Mesenchymal stem cell (in vitro differentiated cells and primary cell): ENCODE data around the gene ERBB3.

ENCODE experiments used
- DNase-seq: peaks from one replicate; pipeline ENCODE4 v3.0.0-alpha.2; 2013
- H2AFZ ChIP-seq: one replicate; pipeline ENCODE4 v1.6.1; 2013; ENCODE audit warnings: low read depth, mild to moderate bottlenecking, control low read depth, inconsistent platforms, low read length, moderate library complexity
- H2AK5ac ChIP-seq: 2 replicates; pipeline ENCODE4 v1.6.1; 2013; ENCODE audit warnings: low read length, moderate library complexity, mild to moderate bottlenecking, inconsistent platforms; ENCODE audit not compliant: severe bottlenecking
- H2BK120ac ChIP-seq: one replicate; pipeline ENCODE4 v1.6.1; 2013; ENCODE audit warnings: low read depth, mild to moderate bottlenecking, inconsistent platforms, low read length, moderate library complexity
- H2BK12ac ChIP-seq, 2 experiments: one replicate each; pipeline ENCODE4 v1.6.1; 2013; ENCODE audit warnings: inconsistent platforms in 2 of 2, low read length in 2 of 2, mild to moderate bottlenecking in 2 of 2, moderate library complexity in 2 of 2, control low read depth in 1 of 2
- H2BK15ac ChIP-seq: one replicate; pipeline ENCODE4 v1.6.1; 2013; ENCODE audit warnings: mild to moderate bottlenecking, low read depth, inconsistent platforms; ENCODE audit not compliant: poor library complexity, severe bottlenecking
- H2BK5ac ChIP-seq: 2 replicates; pipeline ENCODE4 v1.6.1; 2013; ENCODE audit warnings: low read depth, mild to moderate bottlenecking, low read length, control low read depth, inconsistent platforms; ENCODE audit not compliant: poor library complexity, severe bottlenecking
- H3K14ac ChIP-seq, 2 experiments: one replicate each; pipeline ENCODE4 v1.6.1; 2013; ENCODE audit warnings: inconsistent platforms in 2 of 2, low read length in 2 of 2, control low read depth in 1 of 2, mild to moderate bottlenecking in 1 of 2, moderate library complexity in 1 of 2
- H3K18ac ChIP-seq, 2 experiments: one replicate each; pipeline ENCODE4 v1.6.1; 2013; ENCODE audit warnings: inconsistent platforms in 2 of 2, low read length in 2 of 2, control low read depth in 1 of 2, low read depth in 1 of 2, mild to moderate bottlenecking in 1 of 2
- H3K23ac ChIP-seq, 2 experiments: one replicate each; pipeline ENCODE4 v1.6.1; 2013; ENCODE audit warnings: inconsistent platforms in 2 of 2, low read length in 2 of 2, mild to moderate bottlenecking in 2 of 2, moderate library complexity in 2 of 2, control low read depth in 1 of 2
- H3K27ac ChIP-seq: 2 replicates; pipeline ENCODE4 v1.5.1; 2013; ENCODE audit warnings: mild to moderate bottlenecking, moderate library complexity, low read length, control low read depth, inconsistent platforms; ENCODE audit not compliant: poor library complexity, severe bottlenecking
- H3K27me3 ChIP-seq, 2 experiments: 2 replicates each; pipeline versions ENCODE4 v1.6.1 to v1.7.0; 2013; ENCODE audit warnings: low read length in 2 of 2, mild to moderate bottlenecking in 2 of 2, moderate library complexity in 2 of 2, control low read depth in 1 of 2, inconsistent platforms in 1 of 2; ENCODE audit not compliant: control insufficient read depth in 1 of 2, insufficient read depth in 1 of 2
- H3K36me3 ChIP-seq, 2 experiments: 2 replicates each; pipeline versions ENCODE4 v1.6.1 to v1.7.0; 2013; ENCODE audit warnings: low read length in 2 of 2, control low read depth in 1 of 2, inconsistent platforms in 1 of 2, low read depth in 1 of 2, mild to moderate bottlenecking in 1 of 2; ENCODE audit not compliant: insufficient read depth in 2 of 2, control insufficient read depth in 1 of 2
- H3K4ac ChIP-seq, 2 experiments: one replicate each; pipeline ENCODE4 v1.6.1; 2013; ENCODE audit warnings: inconsistent platforms in 2 of 2, low read length in 2 of 2, mild to moderate bottlenecking in 2 of 2, moderate library complexity in 2 of 2, control low read depth in 1 of 2, low read depth in 1 of 2
- H3K4me1 ChIP-seq: 2 replicates; pipeline ENCODE4 v1.6.1; 2013; ENCODE audit warnings: low read depth, low read length, control low read depth; ENCODE audit not compliant: control insufficient read depth, insufficient read depth
- H3K4me2 ChIP-seq: 2 replicates; pipeline ENCODE4 v1.6.1; 2013; ENCODE audit warnings: low read length, mild to moderate bottlenecking, inconsistent platforms; ENCODE audit not compliant: poor library complexity, severe bottlenecking
- H3K4me3 ChIP-seq, 2 experiments: 2 replicates each; pipeline versions ENCODE4 v1.5.1 to v1.7.0; 2013; ENCODE audit warnings: low read length in 2 of 2, mild to moderate bottlenecking in 2 of 2, control low read depth in 1 of 2, low read depth in 1 of 2; ENCODE audit not compliant: insufficient read depth in 1 of 2
- H3K79me1 ChIP-seq: replicated peaks from 2 replicates; pipeline ENCODE4 v1.6.1; 2013; ENCODE audit warnings: mild to moderate bottlenecking, control low read depth, low read length, inconsistent platforms; ENCODE audit not compliant: poor library complexity, severe bottlenecking
- H3K9ac ChIP-seq: 2 replicates; pipeline ENCODE4 v1.7.0; 2013; ENCODE audit warnings: mild to moderate bottlenecking, low read length, moderate library complexity
- H3K9me3 ChIP-seq: 2 replicates; pipeline ENCODE4 v1.7.0; 2013; ENCODE audit warnings: mild to moderate bottlenecking, low read length; ENCODE audit not compliant: control insufficient read depth
- H4K8ac ChIP-seq: one replicate; pipeline ENCODE4 v1.6.1; 2013; ENCODE audit warnings: inconsistent platforms, mild to moderate bottlenecking, low read length, moderate library complexity
- H4K91ac ChIP-seq: one replicate; pipeline ENCODE4 v1.6.1; 2013; ENCODE audit warnings: mild to moderate bottlenecking, low read length, inconsistent platforms
- WGBS: methylation state at CpG from one replicate; pipeline ENCODE4 v1.1.7; 2013; ENCODE audit warnings: mixed read lengths; 5-methylcytosine and 5-hydroxymethylcytosine counted together

Gene ERBB3

DNA sequence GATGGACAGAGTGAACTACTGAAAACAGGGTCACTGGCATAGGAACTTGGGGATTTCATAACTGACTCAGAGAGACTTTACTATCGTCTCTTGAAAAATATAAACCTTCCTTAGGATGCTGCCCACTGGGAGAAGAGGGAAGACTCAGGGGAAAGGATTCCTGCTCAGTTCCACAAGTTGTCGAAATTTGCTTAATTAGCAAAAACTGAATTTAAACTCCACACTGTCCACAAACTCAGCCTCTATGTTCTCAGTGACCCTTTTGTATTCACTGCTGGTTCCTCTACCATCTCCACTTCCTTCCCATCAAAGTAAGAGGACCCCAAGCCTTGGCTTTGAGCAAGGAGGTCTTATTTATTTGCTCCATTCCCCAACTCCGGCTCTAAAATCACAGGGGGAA, 65.3 kb downstream of the ERBB3 start:
- no peaks in the 10 kb centered on the region for H3K27me3 ChIP-seq
- no peak overlapping the region for H3K9ac ChIP-seq
- no peak overlapping the region for H2AFZ ChIP-seq
- no peak overlapping the region for H3K18ac ChIP-seq
- H2AK5ac ChIP-seq: no peak overlapping the region
- no peak for DNase-seq
- peaks cover 2% of the 10 kb centered on the region for H3K79me1 ChIP-seq
- WGBS: 94% methylated on average over 3 of the region's 3 CpGs
- no peaks in the 10 kb centered on the region for H3K4me1 ChIP-seq
- H3K36me3 ChIP-seq: peaks cover 36 to 48% of the 10 kb centered on the region in 2 experiments
- H2BK12ac ChIP-seq: no peak overlapping the region
- no peaks in the 10 kb centered on the region for H3K9me3 ChIP-seq
- H2BK5ac ChIP-seq: no peak overlapping the region
- no peak overlapping the region for H2BK15ac ChIP-seq
- H2BK120ac ChIP-seq: no peak overlapping the region
- H4K8ac ChIP-seq: no peak overlapping the region
- H3K23ac ChIP-seq: no peak overlapping the region
- no peak overlapping the region for H4K91ac ChIP-seq
- H3K27ac ChIP-seq: no peak overlapping the region
- no peak overlapping the region for H3K4me2 ChIP-seq
- H3K4me3 ChIP-seq: no peak overlapping the region
- H3K14ac ChIP-seq: no peak overlapping the region
- H3K4ac ChIP-seq: no peak overlapping the region

DNA sequence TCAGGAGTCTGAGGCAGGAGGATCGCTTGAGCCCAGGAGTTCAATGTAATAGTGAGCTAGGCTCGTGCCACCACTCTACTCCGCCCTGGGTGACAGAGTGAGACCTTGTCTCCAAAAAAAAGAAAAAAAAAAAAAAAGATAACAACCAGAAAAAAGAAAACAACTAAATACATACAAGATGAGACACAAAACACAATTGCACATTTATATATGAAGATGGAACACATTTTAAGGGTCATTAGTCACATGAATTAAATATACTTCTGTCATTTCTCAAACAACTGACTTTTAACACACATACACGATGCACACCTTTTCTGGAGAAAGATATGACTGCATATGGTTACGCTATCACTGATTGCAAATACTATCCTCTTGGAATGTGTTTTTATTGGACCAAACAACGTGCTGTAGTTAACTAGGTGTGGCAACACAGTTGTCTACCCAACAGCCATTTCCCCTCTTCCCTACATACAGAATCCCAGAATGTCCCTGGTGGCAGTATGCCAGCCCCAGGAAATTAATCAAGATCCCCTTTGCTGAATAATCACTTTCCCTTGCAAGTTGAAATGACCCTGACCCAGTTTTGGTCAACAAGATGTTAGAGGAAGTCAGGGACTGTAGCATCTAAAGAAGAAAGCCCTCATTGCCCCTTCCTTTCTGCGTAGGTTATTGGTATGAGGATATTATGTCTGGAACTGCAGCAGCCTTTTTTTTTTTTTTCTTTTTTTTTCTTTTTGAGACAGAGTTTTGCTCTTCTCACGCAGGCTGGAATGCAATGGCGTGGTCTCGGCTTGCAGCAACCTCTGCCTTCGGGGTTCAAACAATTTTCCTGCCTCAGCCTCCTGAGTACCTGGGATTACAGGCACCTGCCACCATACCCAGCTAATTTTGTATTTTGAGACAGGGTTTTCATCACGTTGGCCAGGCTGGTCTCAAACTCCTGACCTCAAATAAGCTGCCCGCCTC, 66.8 kb downstream of the ERBB3 start:
- Histone ChIP-seq H4K8ac (no peak overlapping the region), H3K36me3 (peaks cover 29 to 35% of the 10 kb centered on the region in 2 experiments), H2BK12ac (no peak overlapping the region), H3K18ac (no peak overlapping the region), H3K4ac (no peak overlapping the region), H3K79me1 (no peaks in the 10 kb centered on the region), H3K9ac (no peak overlapping the region), H2AFZ (no peak overlapping the region), H3K9me3 (no peaks in the 10 kb centered on the region), H3K23ac (no peak overlapping the region), H2BK15ac (no peak overlapping the region), H3K4me3 (no peak overlapping the region), H2AK5ac (no peak overlapping the region), H3K4me2 (no peak overlapping the region), H4K91ac (no peak overlapping the region), H2BK5ac (no peak overlapping the region), H2BK120ac (no peak overlapping the region), H3K27ac (no peak overlapping the region), H3K14ac (no peak overlapping the region), H3K27me3 (no peaks in the 10 kb centered on the region), H3K4me1 (peaks cover 2% of the 10 kb centered on the region)
- WGBS: 89% methylated on average over 10 of the region's 13 CpGs
- DNase-seq: no peak

DNA sequence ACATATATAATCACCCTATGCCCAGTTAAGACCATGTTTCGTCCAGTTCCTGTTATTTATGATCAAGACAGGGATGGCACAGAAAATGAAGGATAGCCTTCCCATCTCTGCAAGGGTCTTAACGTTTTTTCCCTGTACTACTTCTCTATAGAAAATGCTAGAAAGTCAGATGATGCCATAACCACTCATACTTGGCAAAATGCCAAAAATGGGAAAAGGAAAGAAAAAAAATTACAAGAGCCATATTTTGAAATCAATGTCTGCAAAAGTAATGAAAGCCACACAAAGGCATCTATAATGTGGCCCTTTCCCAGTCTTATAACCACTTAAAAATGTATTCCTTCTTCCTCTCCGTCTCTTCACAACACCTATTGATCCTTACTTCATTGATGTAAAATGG, 70.6 kb downstream of the ERBB3 start:
- no peak overlapping the region for H2BK5ac ChIP-seq

DNA sequence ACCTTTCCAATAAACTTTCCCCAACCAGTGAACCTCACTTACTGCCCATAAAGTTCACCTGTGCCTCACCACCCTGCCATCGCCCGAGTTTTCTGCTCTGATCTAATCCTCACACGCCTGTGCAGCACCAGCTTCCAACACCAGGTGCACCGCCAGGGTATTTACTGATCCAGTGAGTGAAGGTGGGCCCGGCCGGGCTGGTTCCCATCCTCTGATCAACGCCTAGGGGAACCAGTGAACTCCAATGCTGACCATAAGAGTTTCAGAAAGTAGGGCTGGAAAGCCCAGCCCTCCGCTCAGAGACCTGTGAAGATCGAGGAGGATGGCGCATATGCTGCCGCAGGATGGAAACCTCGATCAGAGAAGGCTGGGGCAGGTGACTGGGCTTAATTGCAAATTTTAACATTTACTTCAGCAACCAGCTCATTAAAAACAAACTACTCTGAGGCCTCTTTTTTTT, 71.7 kb downstream of the ERBB3 start:
- H3K79me1 ChIP-seq: peaks cover 19% of the 10 kb centered on the region
- DNase-seq: no peak
- no peak overlapping the region for H2BK5ac ChIP-seq
- H3K4ac ChIP-seq: peak overlapping the region; percentile 9 to 81
- H3K4me3 ChIP-seq: peak overlapping the region; percentile 43 to 93
- H2BK120ac ChIP-seq: no peak overlapping the region
- H3K23ac ChIP-seq: no peak overlapping the region
- peak overlapping the region; percentile 49 for H2AFZ ChIP-seq
- H2AK5ac ChIP-seq: no peak overlapping the region
- peak overlapping the region; percentile 4 for H4K8ac ChIP-seq
- H4K91ac ChIP-seq: no peak overlapping the region
- H3K36me3 ChIP-seq: peaks cover 16 to 19% of the 10 kb centered on the region in 2 experiments
- H2BK15ac ChIP-seq: no peak overlapping the region
- H3K9ac ChIP-seq: peak overlapping the region; percentile 98
- H2BK12ac ChIP-seq: peak overlapping the region in 1 of 2 experiments; percentile 15
- H3K18ac ChIP-seq: peak overlapping the region in 1 of 2 experiments; percentile 28
- H3K14ac ChIP-seq: no peak overlapping the region
- 19% methylated on average over 12 of the region's 12 CpGs for WGBS
- peak overlapping the region; percentile 80 for H3K27ac ChIP-seq
- H3K27me3 ChIP-seq: no peaks in the 10 kb centered on the region
- H3K9me3 ChIP-seq: no peaks in the 10 kb centered on the region
- peak overlapping the region; percentile 72 for H3K4me2 ChIP-seq
- peaks cover 13% of the 10 kb centered on the region for H3K4me1 ChIP-seq

More for the DNA sequence above, 70.6 kb downstream of the ERBB3 start:
- Histone ChIP-seq H3K14ac (no peak overlapping the region), H3K9me3 (no peaks in the 10 kb centered on the region), H2BK15ac (no peak overlapping the region), H2AK5ac (no peak overlapping the region), H3K4ac (no peak overlapping the region), H3K36me3 (peaks cover 11 to 15% of the 10 kb centered on the region in 2 experiments), H2BK12ac (no peak overlapping the region), H3K18ac (no peak overlapping the region), H3K4me1 (peaks cover 13% of the 10 kb centered on the region), H4K91ac (no peak overlapping the region), H3K23ac (no peak overlapping the region), H3K27ac (no peak overlapping the region), H3K27me3 (no peaks in the 10 kb centered on the region), H3K4me2 (no peak overlapping the region), H2AFZ (no peak overlapping the region), H3K9ac (no peak overlapping the region), H3K4me3 (no peak overlapping the region), H4K8ac (no peak overlapping the region), H2BK120ac (no peak overlapping the region), H3K79me1 (peaks cover 17% of the 10 kb centered on the region)
- 88% methylated on average over 2 of the region's 3 CpGs for WGBS
- peak; percentile 50 for DNase-seq
